Activated CD8-positive, alpha-beta T cell treated with anti-CD3 and anti-CD28 coated beads for 36 hours (primary cell): ENCODE measurements around the gene PPP1R13B. TPM values are rescaled to one million over a fixed set of nuclear protein-coding genes. Genes with fewer than 3 reads are reported as not detected.
A peak's percentile ranks its signal among the peaks of the same experiment; 100 is the strongest.
"Not testable (repeated sequence)": the region's sequence is repeated elsewhere in the genome, so short reads cannot be mapped to it uniquely, and the experiment has no call there.

Experiments used
- ATAC-seq: fragments of 200-7000 bp; cut with Tn5 transposase; one replicate; pipeline ENCODE4 v1.10.0; 2021; ENCODE audit warnings: mild to moderate bottlenecking, moderate library complexity
- CTCF ChIA-PET: fragments of 350-600 bp; sonication (Branson Sonifier 250); formaldehyde crosslinking; loops from one replicate; lab custom pipeline; 2021; ENCODE audit warnings: antibody characterized with exemption; lab: Charles Lee
- POLR2A ChIA-PET: fragments of 350-600 bp; sonication (Branson Sonifier 250); formaldehyde crosslinking; loops from one replicate; lab custom pipeline; 2021; ENCODE audit warnings: antibody characterized with exemption; lab: Charles Lee
- DNase-seq: peaks from one replicate; pipeline ENCODE4 v3.0.0-alpha.2; 2020
- H3K27ac Mint-ChIP-seq: one replicate; pipeline ENCODE4 v1.8.0; 2021; ENCODE audit warnings: mild to moderate bottlenecking, mixed read lengths
- H3K27me3 Mint-ChIP-seq: one replicate; pipeline ENCODE4 v1.8.0; 2021; ENCODE audit warnings: mixed read lengths
- H3K36me3 Mint-ChIP-seq: one replicate; pipeline ENCODE4 v1.8.0; 2021; ENCODE audit warnings: low read depth, mixed read lengths
- H3K4me1 Mint-ChIP-seq: one replicate; pipeline ENCODE4 v1.8.0; 2021; ENCODE audit warnings: low read depth, mixed read lengths
- H3K4me3 Mint-ChIP-seq: one replicate; pipeline ENCODE4 v1.8.0; 2021; ENCODE audit warnings: mild to moderate bottlenecking, moderate library complexity, mixed read lengths
- H3K9me3 Mint-ChIP-seq: one replicate; pipeline ENCODE4 v1.8.0; 2021; ENCODE audit warnings: mixed read lengths
- CTCF ChIP-seq: fragments of 200-600 bp; IDR thresholded peaks from one replicate; pipeline ENCODE4 v1.8.0; 2022; ENCODE audit warnings: antibody characterized with exemption, mild to moderate bottlenecking
- intact Hi-C: fragments of 100-400 bp; cut with micrococcal nuclease; formaldehyde crosslinking; loops from one replicate; pipeline ENCODE4 v1.10.0; 2022
- total RNA-seq, 2 experiments: library from RNA; stranded (reverse); gene quantifications; one replicate each; pipeline ENCODE4 v1.2.3, GENCODE V29; 2021

PPP1R13B gene
- total RNA-seq, 2 experiments from 2014 or later = 11.9 to 14.5 TPM

- no peak overlapping the region for H3K4me3 Mint-ChIP-seq
- DNase-seq (no peak), ATAC-seq (no peak)
- H3K4me1 Mint-ChIP-seq = peaks cover 7% of the 10 kb centered on the region
- intact Hi-C loops = no loop called here
- ChIA-PET POLR2A (no interaction called here), CTCF (interaction anchor here (1.0 to 4.7 kb wide), 3 partner anchors 98 to 119 kb away, joined by 4 to 26 read pairs (median 15); no protein-coding TSS in a partner anchor)
- no peaks in the 10 kb centered on the region for H3K27me3 Mint-ChIP-seq
- no peaks in the 10 kb centered on the region for H3K36me3 Mint-ChIP-seq
- no peaks in the 10 kb centered on the region for H3K9me3 Mint-ChIP-seq
- TF ChIP-seq CTCF = no peak
- H3K27ac Mint-ChIP-seq = no peak overlapping the region
These were observed 43.7 kb downstream of the PPP1R13B start for GRCh38 chr14:103803661-103804060.

- H3K27me3 Mint-ChIP-seq = no peaks in the 10 kb centered on the region
- POLR2A ChIA-PET = no interaction called here
- CTCF ChIA-PET = interaction anchor here (2.8 to 4.7 kb wide), 2 partner anchors 99 to 108 kb away, joined by 15 to 26 read pairs; no protein-coding TSS in a partner anchor
- no peak overlapping the region for H3K27ac Mint-ChIP-seq
- no peaks in the 10 kb centered on the region for H3K9me3 Mint-ChIP-seq
- H3K36me3 Mint-ChIP-seq = no peaks in the 10 kb centered on the region
- intact Hi-C loops = no loop called here
- no peak for ATAC-seq
- no peak overlapping the region for H3K4me3 Mint-ChIP-seq
- DNase-seq = no peak
- peaks cover 7% of the 10 kb centered on the region for H3K4me1 Mint-ChIP-seq
- no peak for TF ChIP-seq CTCF
These were observed 45.0 kb downstream of the PPP1R13B start for GRCh38 chr14:103802356-103802755.

GRCh38 chr14:103801459-103801858 lies 45.9 kb downstream of the PPP1R13B start:
- TF ChIP-seq CTCF = no peak
- ChIA-PET POLR2A (no interaction called here), CTCF (interaction anchor here (1.3 to 2.8 kb wide), 2 partner anchors 100 to 109 kb away, joined by 3 to 15 read pairs; no protein-coding TSS in a partner anchor)
- Mint-ChIP-seq H3K27ac (no peak overlapping the region), H3K4me1 (peaks cover under 1% of the 10 kb centered on the region), H3K9me3 (no peaks in the 10 kb centered on the region), H3K27me3 (no peaks in the 10 kb centered on the region), H3K4me3 (no peak overlapping the region), H3K36me3 (no peaks in the 10 kb centered on the region)
- ATAC-seq = no peak
- intact Hi-C loops = no loop called here
- DNase-seq = no peak

- POLR2A ChIA-PET = interaction anchor here (0.8 kb wide), 1 partner anchor 148 kb away, joined by 3 read pairs; no protein-coding TSS in a partner anchor
- H3K4me3 Mint-ChIP-seq, H3K4me1 Mint-ChIP-seq, intact Hi-C loops, H3K36me3 Mint-ChIP-seq, H3K9me3 Mint-ChIP-seq, H3K27ac Mint-ChIP-seq, H3K27me3 Mint-ChIP-seq: not testable (repeated sequence)
- CTCF ChIA-PET = interaction anchor here (0.8 to 3.6 kb wide), 4 partner anchors 13 to 117 kb away, joined by 3 to 21 read pairs (median 4); no protein-coding TSS in a partner anchor
- ATAC-seq (peak; percentile 69), DNase-seq (peak; percentile 33)
These were observed 54.2 kb downstream of the PPP1R13B start for GRCh38 chr14:103793192-103793591.

- no peak for TF ChIP-seq CTCF
- Mint-ChIP-seq H3K27me3 (no peaks in the 10 kb centered on the region), H3K27ac (no peak overlapping the region), H3K4me1 (peaks cover 1% of the 10 kb centered on the region), H3K4me3 (no peak overlapping the region), H3K9me3 (no peaks in the 10 kb centered on the region), H3K36me3 (no peaks in the 10 kb centered on the region)
- intact Hi-C loops = no loop called here
- ATAC-seq = no peak
- no peak for DNase-seq
- ChIA-PET POLR2A (no interaction called here), CTCF (no interaction called here)
These were observed 59.3 kb downstream of the PPP1R13B start for GRCh38 chr14:103788086-103788485.
